Sigmoid colon (tissue), 4 donors: Measurements from ENCODE around the gene SDCBP2.

Experiments
- EP300 ChIP-seq, 4 donors: sonication (generic); formaldehyde crosslinking; IDR thresholded peaks; one replicate each; pipeline ENCODE4 v1.6.1; 2017; ENCODE audit warnings: antibody characterized with exemption in 4 of 4
- POLR2A ChIP-seq, 2 donors: fragments of 450-650 bp; IDR thresholded peaks; one replicate each; pipeline ENCODE4 v1.6.1; 2016; ENCODE audit warnings: antibody characterized with exemption in 2 of 2, mild to moderate bottlenecking in 2 of 2, moderate library complexity in 2 of 2
- POLR2AphosphoS5 ChIP-seq, 4 donors: sonication (generic); formaldehyde crosslinking; IDR thresholded peaks; one replicate each; pipeline ENCODE4 v1.6.1; 2017; ENCODE audit warnings: antibody characterized with exemption in 4 of 4
- TF ChIP-seq, protein P1 (sequence below), 4 experiments: fragments of 450-650 bp in 3 of 4; fragments of 200-600 bp in 1 of 4; IDR thresholded peaks; one replicate each; pipeline ENCODE4 v1.5.1; 2016 to 2019; ENCODE audit warnings: antibody characterized with exemption in 4 of 4, mild to moderate bottlenecking in 3 of 4, moderate library complexity in 2 of 4

DNA sequence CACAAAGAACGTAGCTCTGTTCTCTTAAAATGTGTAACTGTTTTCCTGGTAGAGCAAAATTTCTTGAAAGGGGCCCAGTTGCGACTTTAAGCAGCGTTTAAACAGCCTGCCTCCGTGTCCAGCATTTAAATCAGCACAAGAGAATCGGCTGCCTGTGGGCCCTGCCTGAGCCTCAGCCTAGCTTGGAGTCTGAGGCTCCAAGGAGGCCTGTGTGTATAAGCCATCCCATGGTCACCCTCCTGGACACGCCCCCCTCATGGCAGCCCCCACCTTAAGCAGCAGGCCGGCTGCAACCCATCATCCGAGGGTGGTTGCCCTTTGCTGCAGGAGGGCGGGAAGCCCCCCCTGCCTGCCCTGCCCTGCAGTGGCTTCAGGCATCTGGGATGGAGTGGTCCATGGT lies 18.9 kb downstream of the SDCBP2 start:
- TF ChIP-seq EP300 (IDR thresholded peaks at IDR 0.05) (no peak), POLR2AphosphoS5 (IDR thresholded peaks at IDR 0.05) (no peak), POLR2A (IDR thresholded peaks at IDR 0.05) (no peak)
- TF ChIP-seq, protein P1, sequence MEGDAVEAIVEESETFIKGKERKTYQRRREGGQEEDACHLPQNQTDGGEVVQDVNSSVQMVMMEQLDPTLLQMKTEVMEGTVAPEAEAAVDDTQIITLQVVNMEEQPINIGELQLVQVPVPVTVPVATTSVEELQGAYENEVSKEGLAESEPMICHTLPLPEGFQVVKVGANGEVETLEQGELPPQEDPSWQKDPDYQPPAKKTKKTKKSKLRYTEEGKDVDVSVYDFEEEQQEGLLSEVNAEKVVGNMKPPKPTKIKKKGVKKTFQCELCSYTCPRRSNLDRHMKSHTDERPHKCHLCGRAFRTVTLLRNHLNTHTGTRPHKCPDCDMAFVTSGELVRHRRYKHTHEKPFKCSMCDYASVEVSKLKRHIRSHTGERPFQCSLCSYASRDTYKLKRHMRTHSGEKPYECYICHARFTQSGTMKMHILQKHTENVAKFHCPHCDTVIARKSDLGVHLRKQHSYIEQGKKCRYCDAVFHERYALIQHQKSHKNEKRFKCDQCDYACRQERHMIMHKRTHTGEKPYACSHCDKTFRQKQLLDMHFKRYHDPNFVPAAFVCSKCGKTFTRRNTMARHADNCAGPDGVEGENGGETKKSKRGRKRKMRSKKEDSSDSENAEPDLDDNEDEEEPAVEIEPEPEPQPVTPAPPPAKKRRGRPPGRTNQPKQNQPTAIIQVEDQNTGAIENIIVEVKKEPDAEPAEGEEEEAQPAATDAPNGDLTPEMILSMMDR (IDR thresholded peaks at IDR 0.05): no peak
